ENCODE measurements around the gene DYNLRB1. TPM values are rescaled to one million over a fixed set of nuclear protein-coding genes. Genes with fewer than 3 reads are reported as not detected.

DYNLRB1 gene
- total RNA-seq, 1 donor from 2014 or later, result 208 TPM

- no peaks in the 10 kb centered on the region for H3K27me3 Mint-ChIP-seq
- no peak for DNase-seq (ENCODE audit: low spot score, unreplicated experiment)
- no peaks in the 10 kb centered on the region for H3K9me3 Mint-ChIP-seq (ENCODE audit: low read depth)
- no peak overlapping the region for H3K4me3 Mint-ChIP-seq (ENCODE audit: low read depth)
- H3K27ac Mint-ChIP-seq, result peak overlapping the region; percentile 45
- H3K4me1 Mint-ChIP-seq (ENCODE audit: low read depth), result peaks cover 8% of the 10 kb centered on the region
- TF ChIP-seq CTCF (IDR thresholded peaks at IDR 0.05; ENCODE audit: unreplicated experiment), result no peak
- H3K36me3 Mint-ChIP-seq (ENCODE audit: insufficient read depth), result peaks cover 9% of the 10 kb centered on the region
Measured at GRCh38 chr20:34583544-34583943, 67.3 kb downstream of the DYNLRB1 start.

GRCh38 chr20:34585019-34585418, 68.8 kb downstream of the DYNLRB1 start:
- TF ChIP-seq CTCF (IDR thresholded peaks at IDR 0.05; ENCODE audit: unreplicated experiment), result no peak
- no peaks in the 10 kb centered on the region for H3K9me3 Mint-ChIP-seq (ENCODE audit: low read depth)
- H3K27me3 Mint-ChIP-seq, result no peaks in the 10 kb centered on the region
- no peak overlapping the region for H3K27ac Mint-ChIP-seq
- no peak for DNase-seq (ENCODE audit: low spot score, unreplicated experiment)
- no peak overlapping the region for H3K4me3 Mint-ChIP-seq (ENCODE audit: low read depth)
- H3K4me1 Mint-ChIP-seq (ENCODE audit: low read depth), result no peaks in the 10 kb centered on the region
- peaks cover 9% of the 10 kb centered on the region for H3K36me3 Mint-ChIP-seq (ENCODE audit: insufficient read depth)

GRCh38 chr20:34586488-34587163, 70.4 kb downstream of the DYNLRB1 start:
- Mint-ChIP-seq H3K4me3 (ENCODE audit: low read depth) (no peak overlapping the region), H3K4me1 (ENCODE audit: low read depth) (no peaks in the 10 kb centered on the region), H3K36me3 (ENCODE audit: insufficient read depth) (peaks cover 4% of the 10 kb centered on the region), H3K27ac (no peak overlapping the region), H3K27me3 (no peaks in the 10 kb centered on the region), H3K9me3 (ENCODE audit: low read depth) (no peaks in the 10 kb centered on the region)
- no peak for DNase-seq (ENCODE audit: low spot score, unreplicated experiment)
- no peak for TF ChIP-seq CTCF (IDR thresholded peaks at IDR 0.05; ENCODE audit: unreplicated experiment)

Other genes starting within 250 kb of the DYNLRB1 start
- gene AHCY, start 213.1 kb upstream of the DYNLRB1 start, total RNA-seq, result 328 and 329 TPM in 2 replicates
- 83.9 and 85.5 TPM in 2 replicates for gene ITCH, start 153.1 kb upstream of the DYNLRB1 start, total RNA-seq
- 43.8 and 52.8 TPM in 2 replicates for gene MAP1LC3A, start 42.3 kb downstream of the DYNLRB1 start, total RNA-seq
- gene PIGU, start 160.7 kb downstream of the DYNLRB1 start, total RNA-seq, result 44.3 and 45.8 TPM in 2 replicates
- 31.5 and 33.0 TPM in 2 replicates for gene TP53INP2, start 187.9 kb downstream of the DYNLRB1 start, total RNA-seq